HEK293 (cell line): ENCODE measurements around the gene ERBB2.
A peak's percentile ranks its signal among the peaks of the same experiment; 100 is the strongest.

Experiments
- IKZF3 ChIP-seq: fragments of 450-650 bp; IDR thresholded peaks from 2 replicates; pipeline ENCODE4 v1.5.0; 2018; ENCODE audit warnings: missing biosample characterization, mild to moderate bottlenecking, missing genetic modification characterization, moderate library complexity
- KLF7 ChIP-seq: fragments of 450-650 bp; formaldehyde crosslinking; IDR thresholded peaks from 2 replicates; pipeline ENCODE4 v1.5.1; 2016; ENCODE audit warnings: missing biosample characterization, missing genetic modification characterization, borderline replicate concordance
- MYNN ChIP-seq: fragments of 450-650 bp; formaldehyde crosslinking; IDR thresholded peaks from 2 replicates; pipeline ENCODE4 v1.5.1; 2016; ENCODE audit warnings: missing biosample characterization, missing genetic modification characterization, borderline replicate concordance
- PRDM10 ChIP-seq: fragments of 450-650 bp; formaldehyde crosslinking; IDR thresholded peaks from 2 replicates; pipeline ENCODE4 v1.5.1; 2016; ENCODE audit warnings: missing biosample characterization, missing genetic modification characterization
- REPIN1 ChIP-seq: fragments of 450-650 bp; formaldehyde crosslinking; IDR thresholded peaks from 2 replicates; pipeline ENCODE4 v1.5.1; 2017; ENCODE audit warnings: missing biosample characterization, missing genetic modification characterization, low read depth
- REST ChIP-seq: fragments of 450-650 bp; formaldehyde crosslinking; IDR thresholded peaks from 2 replicates; pipeline ENCODE4 v1.5.1; 2016; ENCODE audit warnings: missing biosample characterization, missing genetic modification characterization
- SCRT2 ChIP-seq: fragments of 450-650 bp; formaldehyde crosslinking; IDR thresholded peaks from 2 replicates; pipeline ENCODE4 v1.5.1; 2016; ENCODE audit warnings: missing biosample characterization, missing genetic modification characterization
- SETDB1 ChIP-seq: IDR thresholded peaks from one replicate; pipeline ENCODE4 v1.6.1; 2017; ENCODE audit warnings: mild to moderate bottlenecking, low read length, moderate library complexity, mixed read lengths; ENCODE audit not compliant: insufficient read length
- TRIM28 ChIP-seq: IDR thresholded peaks from 2 replicates; pipeline ENCODE4 v1.6.1; 2011; ENCODE audit warnings: low read length, control low read depth, borderline replicate concordance
- WT1 ChIP-seq: fragments of 450-650 bp; formaldehyde crosslinking; IDR thresholded peaks from 2 replicates; pipeline ENCODE4 v1.5.1; 2016; ENCODE audit warnings: missing biosample characterization, missing genetic modification characterization
- ZBTB17 ChIP-seq: fragments of 450-650 bp; formaldehyde crosslinking; IDR thresholded peaks from 2 replicates; pipeline ENCODE4 v1.5.1; 2016; ENCODE audit warnings: missing biosample characterization, missing genetic modification characterization
- ZBTB44 ChIP-seq: fragments of 450-650 bp; IDR thresholded peaks from 2 replicates; pipeline ENCODE4 v1.5.1; 2018; ENCODE audit warnings: missing biosample characterization, mild to moderate bottlenecking, missing genetic modification characterization
- ZFHX2 ChIP-seq: fragments of 450-650 bp; formaldehyde crosslinking; conservative IDR thresholded peaks from 2 replicates; pipeline ENCODE4 v1.5.1; 2016; ENCODE audit warnings: missing biosample characterization, missing genetic modification characterization
- ZNF112 ChIP-seq: fragments of 450-650 bp; formaldehyde crosslinking; IDR thresholded peaks from 2 replicates; pipeline ENCODE4 v1.5.0; 2017; ENCODE audit warnings: missing biosample characterization, missing genetic modification characterization
- ZNF202 ChIP-seq: fragments of 450-650 bp; formaldehyde crosslinking; IDR thresholded peaks from 2 replicates; pipeline ENCODE4 v1.5.1; 2016; ENCODE audit warnings: missing biosample characterization, missing genetic modification characterization, borderline replicate concordance
- ZNF341 ChIP-seq: fragments of 450-650 bp; formaldehyde crosslinking; IDR thresholded peaks from 2 replicates; pipeline ENCODE4; 2016; ENCODE audit warnings: low read depth, missing biosample characterization, missing genetic modification characterization
- ZNF404 ChIP-seq: fragments of 450-650 bp; formaldehyde crosslinking; IDR thresholded peaks from 2 replicates; pipeline ENCODE4 v1.5.1; 2017; ENCODE audit warnings: missing biosample characterization, missing genetic modification characterization
- ZNF513 ChIP-seq: fragments of 450-650 bp; IDR thresholded peaks from 2 replicates; pipeline ENCODE4 v1.5.1; 2018; ENCODE audit warnings: missing biosample characterization, missing genetic modification characterization
- ZNF529 ChIP-seq: fragments of 450-650 bp; formaldehyde crosslinking; IDR thresholded peaks from 2 replicates; pipeline ENCODE4 v1.5.1; 2017; ENCODE audit warnings: missing genetic modification characterization, missing biosample characterization; ENCODE audit not compliant: insufficient replicate concordance
- ZNF530 ChIP-seq: fragments of 450-650 bp; formaldehyde crosslinking; IDR thresholded peaks from 2 replicates; pipeline ENCODE4 v1.5.1; 2016; ENCODE audit warnings: low read depth, missing biosample characterization, missing genetic modification characterization
- ZNF548 ChIP-seq: fragments of 450-650 bp; formaldehyde crosslinking; IDR thresholded peaks from 2 replicates; pipeline ENCODE4 v1.5.1; 2016; ENCODE audit warnings: missing biosample characterization, missing genetic modification characterization
- ZNF561 ChIP-seq: fragments of 450-650 bp; IDR thresholded peaks from 2 replicates; pipeline ENCODE4 v1.5.1; 2018; ENCODE audit warnings: missing biosample characterization, missing genetic modification characterization, borderline replicate concordance
- ZNF768 ChIP-seq: fragments of 450-650 bp; formaldehyde crosslinking; IDR thresholded peaks from 2 replicates; pipeline ENCODE4 v1.5.1; 2018; ENCODE audit warnings: missing biosample characterization, mild to moderate bottlenecking, missing genetic modification characterization
- ZNF777 ChIP-seq: fragments of 450-650 bp; formaldehyde crosslinking; IDR thresholded peaks from 2 replicates; pipeline ENCODE4 v1.5.1; 2017; ENCODE audit warnings: missing biosample characterization, missing genetic modification characterization, borderline replicate concordance
- ZSCAN4 ChIP-seq: fragments of 450-650 bp; formaldehyde crosslinking; IDR thresholded peaks from 2 replicates; pipeline ENCODE4 v1.5.1; 2017; ENCODE audit warnings: missing biosample characterization, missing genetic modification characterization
- ZSCAN5A ChIP-seq: fragments of 450-650 bp; formaldehyde crosslinking; IDR thresholded peaks from 2 replicates; pipeline ENCODE4 v1.5.1; 2016; ENCODE audit warnings: missing biosample characterization, missing genetic modification characterization
- ZXDB ChIP-seq: fragments of 450-650 bp; formaldehyde crosslinking; IDR thresholded peaks from 2 replicates; pipeline ENCODE4 v1.5.1; 2016; ENCODE audit warnings: missing biosample characterization, missing genetic modification characterization

Gene ERBB2

GRCh38 chr17:39769974-39770587, 70.2 kb downstream of the ERBB2 start (continued):
- TF ChIP-seq ZNF529 (tag by site-specific recombination) (no peak), ZNF561 (tag by site-specific recombination) (peak; percentile 72), WT1 (peak; percentile 83), SCRT2 (peak; percentile 100), ZFHX2 (tag by site-specific recombination) (no peak), ZNF768 (tag by site-specific recombination) (no peak), ZBTB17 (tag by site-specific recombination) (peak; percentile 74), KLF7 (tag by site-specific recombination) (peak; percentile 75; the same call in 1 of the 2 replicates), ZNF548 (tag by site-specific recombination) (no peak), ZNF530 (tag by site-specific recombination) (no peak), ZBTB44 (tag by site-specific recombination) (peak; percentile 98), ZNF404 (tag by site-specific recombination) (no peak), TRIM28 (peak; percentile 87), MYNN (no peak), ZNF341 (tag by site-specific recombination) (peak; percentile 61), ZXDB (tag by site-specific recombination) (peak; percentile 97), ZNF202 (tag by site-specific recombination) (no peak), ZNF112 (tag by site-specific recombination) (no peak), REST (peak; percentile 35; the same call in 1 of the 2 replicates), ZSCAN4 (tag by site-specific recombination) (0 out of 2 replicates have a peak, but pooled peaks have one; percentile 13), IKZF3 (tag by site-specific recombination) (no peak; the same call in none of the 2 replicates), PRDM10 (tag by site-specific recombination) (peak; percentile 65), ZNF777 (tag by site-specific recombination) (no peak), SETDB1 (no peak), ZSCAN5A (tag by site-specific recombination) (0 out of 2 replicates have a peak, but pooled peaks have one; percentile 62), ZNF513 (tag by site-specific recombination) (peak; percentile 6; the same call in 1 of the 2 replicates), REPIN1 (tag by site-specific recombination) (no peak)
